ENCODE data around the gene GP9. TPM values are rescaled to one million over a fixed set of nuclear protein-coding genes. Genes with fewer than 3 reads are reported as not detected.

GP9 gene
- total and polyA plus RNA-seq, 7 donors = 0.26 TPM; not detected in 6

GRCh38 chr3:129018271-129018670, 42.3 kb upstream of the GP9 start:
- peak overlapping the region in 2 of 4 donors; percentile 47 to 69 for H3K27ac ChIP-seq
- no peak for DNase-seq
- WGBS, 2 donors = 60 to 63% methylated on average over 2 of the region's 2 CpGs

GRCh38 chr3:129018751-129019150, 41.8 kb upstream of the GP9 start:
- peak overlapping the region in 1 of 4 donors; percentile 69 for H3K27ac ChIP-seq
- 89 to 93% methylated on average over 9 of the region's 9 CpGs for WGBS, 2 donors

More at GRCh38 chr3:129018271-129018670, 42.3 kb upstream of the GP9 start:
- no peak for TF ChIP-seq CTCF (IDR thresholded peaks at IDR 0.05)
- no peak for TF ChIP-seq EP300 (IDR thresholded peaks at IDR 0.05)
- no peak for TF ChIP-seq POLR2AphosphoS5 (IDR thresholded peaks at IDR 0.05)
- TF ChIP-seq POLR2A (IDR thresholded peaks at IDR 0.05) = no peak
- no peak overlapping the region for H3K4me3 ChIP-seq
- peaks cover 0 to 21% (median 8%) of the 10 kb centered on the region in 4 donors for H3K4me1 ChIP-seq
- no peaks in the 10 kb centered on the region for H3K27me3 ChIP-seq
- H3K36me3 ChIP-seq = no peaks in the 10 kb centered on the region
- H3K9me3 ChIP-seq = no peaks in the 10 kb centered on the region
- intact Hi-C loops (cut with DNase I) = no loop called here

GRCh38 chr3:129019266-129019665, 41.3 kb upstream of the GP9 start:
- DNase-seq = no peak
- Histone ChIP-seq H3K36me3 (no peaks in the 10 kb centered on the region), H3K27me3 (no peaks in the 10 kb centered on the region), H3K27ac (no peak overlapping the region), H3K4me3 (no peak overlapping the region), H3K9me3 (no peaks in the 10 kb centered on the region), H3K4me1 (peaks cover 0 to 21% (median 10%) of the 10 kb centered on the region in 4 donors)
- intact Hi-C loops (cut with DNase I) = no loop called here
- TF ChIP-seq EP300 (IDR thresholded peaks at IDR 0.05) (no peak), POLR2A (IDR thresholded peaks at IDR 0.05) (no peak), POLR2AphosphoS5 (IDR thresholded peaks at IDR 0.05) (no peak), CTCF (IDR thresholded peaks at IDR 0.05) (no peak)
- WGBS, 2 donors = 81 to 88% methylated on average over 3 of the region's 3 CpGs

More at GRCh38 chr3:129018751-129019150, 41.8 kb upstream of the GP9 start:
- Histone ChIP-seq H3K9me3 (no peaks in the 10 kb centered on the region), H3K4me1 (peaks cover 0 to 22% (median 10%) of the 10 kb centered on the region in 4 donors), H3K27me3 (no peaks in the 10 kb centered on the region), H3K36me3 (no peaks in the 10 kb centered on the region), H3K4me3 (no peak overlapping the region)
- intact Hi-C loops (cut with DNase I) = no loop called here
- TF ChIP-seq EP300 (IDR thresholded peaks at IDR 0.05) (no peak), POLR2A (IDR thresholded peaks at IDR 0.05) (no peak), POLR2AphosphoS5 (IDR thresholded peaks at IDR 0.05) (no peak), CTCF (IDR thresholded peaks at IDR 0.05) (no peak)
- DNase-seq = no peak

GRCh38 chr3:129020691-129021090, 39.9 kb upstream of the GP9 start:
- TF ChIP-seq CTCF (IDR thresholded peaks at IDR 0.05) (no peak), POLR2A (IDR thresholded peaks at IDR 0.05) (no peak), POLR2AphosphoS5 (IDR thresholded peaks at IDR 0.05) (no peak), EP300 (IDR thresholded peaks at IDR 0.05) (no peak)
- 72 to 85% methylated on average over 5 of the region's 5 CpGs for WGBS, 2 donors
- no peak overlapping the region for H3K4me3 ChIP-seq
- intact Hi-C loops (cut with DNase I) = no loop called here
- H3K27me3 ChIP-seq = no peaks in the 10 kb centered on the region
- DNase-seq = no peak
- peaks cover 0 to 25% (median 9%) of the 10 kb centered on the region in 4 donors for H3K4me1 ChIP-seq
- H3K27ac ChIP-seq = peak overlapping the region; percentile 2 to 50 (median 23)
- H3K9me3 ChIP-seq = no peaks in the 10 kb centered on the region
- no peaks in the 10 kb centered on the region for H3K36me3 ChIP-seq

- H3K27ac ChIP-seq = peak overlapping the region; percentile 2 to 50 (median 23)
- TF ChIP-seq POLR2AphosphoS5 (IDR thresholded peaks at IDR 0.05) (peak in 1 of 4 donors; percentile 19), EP300 (IDR thresholded peaks at IDR 0.05) (no peak)
- intact Hi-C loops (cut with DNase I) = no loop called here
- H3K4me3 ChIP-seq = no peak overlapping the region
- H3K9me3 ChIP-seq = no peaks in the 10 kb centered on the region
- WGBS, 2 donors = 81 to 87% methylated on average over 6 of the region's 6 CpGs
- peaks cover 0 to 25% (median 10%) of the 10 kb centered on the region in 4 donors for H3K4me1 ChIP-seq
- H3K27me3 ChIP-seq = no peaks in the 10 kb centered on the region
- DNase-seq = no peak
- H3K36me3 ChIP-seq = no peaks in the 10 kb centered on the region
Observed at GRCh38 chr3:129021140-129021551, 39.4 kb upstream of the GP9 start.

All from sigmoid colon (tissue), 7 donors.